Measurements from ENCODE around the gene REELD1.

REELD1 gene

DNA sequence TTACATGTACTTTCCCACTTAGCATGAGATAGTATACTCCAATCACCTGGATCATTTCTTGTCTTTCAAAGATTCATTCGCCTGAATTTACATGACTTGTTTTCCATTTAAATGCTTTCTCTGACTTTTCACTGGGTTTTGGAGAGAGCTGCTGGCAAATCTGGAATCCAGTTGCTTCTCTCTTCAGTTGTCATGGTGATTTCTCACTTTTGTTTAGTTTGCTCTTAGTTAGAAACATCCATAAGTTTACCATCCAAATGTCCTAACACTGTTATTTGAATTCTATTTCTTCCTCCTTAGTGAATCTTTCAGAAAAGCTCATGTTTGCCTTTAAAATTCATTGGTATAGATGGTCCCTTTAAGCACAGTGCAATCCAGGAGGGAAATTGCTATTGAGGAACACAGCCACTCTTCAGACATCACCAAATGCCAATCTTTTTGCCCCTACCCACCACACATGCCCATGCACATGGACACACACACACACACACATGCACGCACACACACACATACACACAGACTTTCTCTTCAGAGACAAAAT is 51.7 kb downstream of the REELD1 start:
- DNase-seq (ENCODE audit: low read depth in 2 of 2) = no peak

DNA sequence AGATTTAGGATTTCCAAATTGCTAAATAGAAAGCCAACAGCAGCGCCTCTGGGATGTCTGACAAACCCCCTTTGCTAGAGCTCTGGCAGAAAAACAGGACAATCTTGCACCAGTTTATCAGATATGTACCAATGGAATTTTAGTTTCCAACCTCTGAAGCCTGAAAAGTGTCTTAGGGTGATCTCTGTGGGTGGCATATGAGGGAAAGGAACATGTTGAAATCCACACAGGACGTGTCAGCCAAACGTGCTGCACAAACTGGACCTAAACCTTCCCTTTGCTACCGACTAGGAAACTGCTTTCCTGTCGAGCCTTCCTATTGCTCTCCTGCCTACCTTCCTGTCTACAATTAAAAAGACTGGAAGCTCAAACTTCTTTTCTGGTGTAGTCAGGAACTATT is 53.5 kb downstream of the REELD1 start:
- no peak for DNase-seq (ENCODE audit: low read depth in 2 of 2)

DNA sequence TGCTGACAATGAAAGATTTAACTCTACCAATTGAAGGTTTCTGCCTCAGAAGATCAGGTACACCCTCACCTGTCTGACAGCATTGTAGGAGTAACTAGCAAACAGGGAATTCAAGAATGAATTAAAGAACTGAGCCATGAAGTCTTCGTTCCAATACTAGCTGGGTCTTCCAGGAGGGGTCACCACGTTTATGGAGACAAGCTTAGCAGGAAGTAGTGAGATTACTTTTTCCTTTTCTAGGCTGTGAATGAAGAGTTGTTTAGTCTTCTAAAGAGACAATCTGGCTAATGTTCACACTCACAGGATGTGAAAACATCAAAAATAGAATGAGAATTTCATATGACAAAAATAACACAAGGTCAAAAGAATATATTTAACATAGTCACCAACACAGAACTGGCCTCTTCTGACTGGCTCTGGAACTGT is 54.9 kb downstream of the REELD1 start:
- DNase-seq (ENCODE audit: low read depth in 2 of 2) = no peak

DNA sequence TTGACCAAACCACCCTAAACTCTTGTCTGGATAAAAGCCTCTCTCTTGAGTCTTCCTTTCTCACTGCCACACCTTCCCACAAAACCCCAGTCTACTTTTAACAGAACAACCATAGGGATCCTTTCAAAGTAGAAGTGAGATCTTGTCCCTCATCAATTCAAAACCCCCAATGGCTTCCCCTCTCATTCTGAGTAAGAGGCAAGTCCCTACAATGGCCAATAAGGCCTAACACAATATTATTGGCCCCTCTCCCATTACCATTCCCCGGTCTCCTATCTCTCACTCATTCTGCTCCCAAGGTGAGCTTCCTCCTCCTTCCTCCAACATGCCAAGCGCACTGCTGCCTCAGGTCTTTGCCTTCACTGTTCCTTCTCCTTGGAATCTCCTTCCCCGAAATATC is 57.1 kb downstream of the REELD1 start:
- no peak for DNase-seq (ENCODE audit: low read depth in 2 of 2)

DNA sequence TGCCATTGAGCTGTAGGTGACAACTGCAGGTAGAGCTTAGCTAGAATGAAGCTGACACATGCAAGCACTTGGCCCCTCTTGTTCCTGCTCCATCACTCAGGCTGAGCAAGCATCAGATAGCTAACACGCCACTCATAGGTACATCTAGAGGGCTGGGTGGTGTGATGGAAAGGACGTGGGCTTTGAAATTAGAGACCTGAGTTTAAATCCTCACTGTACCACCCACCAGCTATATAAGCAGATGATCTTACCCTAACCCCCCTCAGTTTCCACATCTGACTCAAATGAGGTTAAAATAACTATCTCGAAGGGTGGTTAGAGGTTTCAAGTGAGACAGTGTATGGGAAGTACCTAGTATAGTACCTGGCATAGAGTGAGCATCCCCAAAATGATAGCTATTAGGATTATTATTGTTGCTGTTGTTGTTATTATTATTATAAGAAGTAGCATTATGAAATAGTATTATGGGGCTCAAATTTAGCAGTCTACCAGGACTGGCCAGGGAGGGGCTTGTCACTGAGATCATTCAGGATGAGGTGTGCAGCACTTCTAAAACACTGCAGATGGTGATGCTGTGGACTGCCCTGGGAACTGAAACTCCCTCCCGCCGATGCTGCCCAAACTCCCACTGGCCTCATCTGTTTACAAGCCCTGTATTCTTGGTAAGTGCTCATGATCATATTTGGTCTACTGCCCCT is 59.0 kb downstream of the REELD1 start:
- DNase-seq (ENCODE audit: low read depth in 2 of 2) = no peak

DNA sequence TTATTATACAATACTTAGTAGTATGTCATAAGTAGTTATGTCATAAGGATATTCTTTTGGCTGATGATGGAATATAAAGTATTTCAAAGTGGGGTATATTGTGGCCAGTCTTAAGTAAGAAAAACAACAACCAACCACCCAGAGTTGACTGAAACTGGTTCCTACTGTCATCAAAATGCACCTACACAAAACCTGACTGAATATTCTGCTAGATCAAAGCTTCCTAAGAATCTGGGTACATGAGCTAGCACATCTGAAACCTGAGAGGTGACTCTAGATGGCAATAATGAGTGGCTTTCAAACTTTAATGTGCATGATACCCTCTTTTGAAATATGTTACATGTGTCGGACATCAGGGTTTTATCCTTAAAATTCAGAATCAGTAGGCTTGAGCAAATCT is 60.4 kb downstream of the REELD1 start:
- DNase-seq (ENCODE audit: low read depth in 2 of 2) = no peak

DNA sequence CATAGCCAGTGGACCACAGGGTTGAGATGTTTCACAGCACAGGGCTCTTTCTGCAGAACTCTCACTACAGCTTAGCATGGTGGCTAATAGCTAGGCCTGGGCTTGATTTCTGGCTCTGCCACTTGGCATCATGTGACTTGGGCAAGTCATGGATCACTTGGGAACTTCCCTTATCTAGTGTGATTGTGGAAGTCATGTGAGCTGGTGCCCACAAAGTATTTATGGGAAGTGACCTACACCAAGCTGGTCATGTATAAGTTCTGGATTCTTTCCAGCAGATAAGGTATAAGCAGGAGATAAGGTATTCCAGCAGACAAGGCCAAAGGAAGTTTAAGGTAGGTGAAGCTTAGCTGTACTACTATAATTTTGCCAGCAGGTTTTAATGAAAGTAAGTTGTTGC is 61.0 kb downstream of the REELD1 start:
- no peak for DNase-seq (ENCODE audit: low read depth in 2 of 2)

DNA sequence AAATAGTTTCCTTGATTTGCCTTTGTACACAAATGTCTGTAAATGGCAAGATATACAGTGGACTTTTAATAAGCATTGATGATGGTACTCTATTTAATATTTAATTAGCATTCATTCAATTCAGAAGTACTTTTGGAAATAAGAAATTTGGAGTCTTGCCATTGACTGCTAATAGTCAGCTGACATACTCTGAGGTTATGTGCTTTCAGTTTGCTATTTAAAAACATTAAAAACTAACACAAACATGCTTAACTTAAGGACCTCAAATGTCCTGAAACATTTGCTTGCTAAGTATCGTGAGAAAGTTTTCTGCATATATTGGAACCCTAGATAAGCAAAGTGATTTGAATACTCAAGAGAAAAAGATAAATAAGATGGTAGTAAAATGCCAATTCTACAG is 64.6 kb downstream of the REELD1 start:
- no peak for DNase-seq (ENCODE audit: low read depth in 2 of 2)

All from fibroblast of skin of left quadriceps (primary cell).